GM12878 (cell line): ENCODE data around the gene CCDC39. TPM values are rescaled to one million over a fixed set of nuclear protein-coding genes. Genes with fewer than 3 reads are reported as not detected.

ENCODE experiments used
- ATAC-seq: fragments of 200-7000 bp; cut with Tn5 transposase; 3 replicates; pipeline ENCODE4 v1.9.1; 2020; ENCODE audit warnings: mild to moderate bottlenecking, moderate library complexity
- BruUV-seq: library from RNA; stranded (reverse); fragments of 400-500 nt; replicated peaks from 2 replicates; lab custom pipeline; 2021; lab: Mats Ljungman, UMichigan
- CTCF ChIA-PET: fragments of 300-600 bp; sonication (Branson Sonifier 250); formaldehyde crosslinking; extraction: SDS; loops from one replicate; lab custom pipeline; 2021; ENCODE audit warnings: inconsistent platforms; lab: Yijun Ruan, JAX
- POLR2A ChIA-PET: fragments of 350-600 bp; formaldehyde crosslinking; extraction: SDS; loops from one replicate; lab custom pipeline; 2021; ENCODE audit warnings: inconsistent platforms; lab: Charles Lee
- RAD21 ChIA-PET: fragments of 300-600 bp; sonication (Branson Sonifier 250); formaldehyde crosslinking; loops from one replicate; lab custom pipeline; 2023; ENCODE audit warnings: antibody characterized with exemption; ENCODE audit not compliant: unreplicated experiment; lab: Charles Lee
- SMC1A ChIA-PET: fragments of 300-600 bp; sonication (Branson Sonifier 250); formaldehyde crosslinking; loops from one replicate; lab custom pipeline; 2023; ENCODE audit not compliant: unreplicated experiment, uncharacterized antibody; lab: Charles Lee
- DNase-seq: peaks from one replicate; pipeline ENCODE4 v3.0.0-alpha.2; 2011; ENCODE audit warnings: low read depth, low spot score
- FAIRE-seq: peaks from 3 replicates; lab custom pipeline; 2011; peaks lifted over from hg19 to GRCh38; lab: Jason Lieb, UNC
- H2AFZ ChIP-seq: 2 replicates; pipeline ENCODE4 v1.6.0; 2011; ENCODE audit warnings: low read depth, low read length, control low read depth; ENCODE audit not compliant: control insufficient read depth
- H3K27ac ChIP-seq: 2 replicates; pipeline ENCODE4 v1.5.1; 2011; ENCODE audit warnings: control low read depth; ENCODE audit not compliant: control insufficient read depth, insufficient read depth
- H3K27me3 ChIP-seq, 2 experiments: replicated peaks in 1 of 2; 2 replicates each; pipeline versions ENCODE4 v1.6.0 to v1.6.1; 2011; ENCODE audit warnings: low read length in 1 of 2; ENCODE audit not compliant: control insufficient read depth in 2 of 2, insufficient read depth in 2 of 2
- H3K36me3 ChIP-seq, 2 experiments: 2 replicates each; pipeline ENCODE4 v1.5.1; 2011; ENCODE audit warnings: low read length in 1 of 2; ENCODE audit not compliant: control insufficient read depth in 2 of 2, insufficient read depth in 2 of 2
- H3K4me1 ChIP-seq: 2 replicates; pipeline ENCODE4 v1.6.1; 2011; ENCODE audit warnings: mild to moderate bottlenecking, low read length, moderate library complexity, mixed read lengths; ENCODE audit not compliant: control insufficient read depth, insufficient read depth
- H3K4me2 ChIP-seq: 2 replicates; pipeline ENCODE4 v1.6.0; 2011; ENCODE audit warnings: control low read depth; ENCODE audit not compliant: control insufficient read depth, insufficient read depth
- H3K4me3 ChIP-seq: fragments of 200-600 bp; sonication (generic); 2 replicates; pipeline ENCODE4 v1.5.1; 2016
- H3K79me2 ChIP-seq: 2 replicates; pipeline ENCODE4 v1.6.0; 2011; ENCODE audit warnings: low read length; ENCODE audit not compliant: control insufficient read depth, insufficient read depth
- H3K9ac ChIP-seq: 2 replicates; pipeline ENCODE4 v1.8.0; 2011; ENCODE audit warnings: low read length, control low read depth, mixed read lengths; ENCODE audit not compliant: control insufficient read depth, insufficient read depth
- H3K9me3 ChIP-seq: replicated peaks from 3 replicates; pipeline ENCODE4 v1.5.1; 2011; ENCODE audit warnings: mild to moderate bottlenecking, low read length; ENCODE audit not compliant: control insufficient read depth, insufficient read depth
- H4K20me1 ChIP-seq: 2 replicates; pipeline ENCODE4 v1.6.0; 2011; ENCODE audit not compliant: control insufficient read depth, insufficient read depth
- ASH2L ChIP-seq: fragments of 300-600, 200-600 bp; sonication (generic); IDR thresholded peaks from 2 replicates; pipeline ENCODE4 v1.6.1; 2017; ENCODE audit warnings: low read depth, mild to moderate bottlenecking, borderline replicate concordance
- CBFB ChIP-seq: IDR thresholded peaks from 2 replicates; pipeline ENCODE4 v1.6.1; 2016; ENCODE audit warnings: antibody characterized with exemption, low read depth
- CREB1 ChIP-seq: IDR thresholded peaks from 2 replicates; pipeline ENCODE4 v1.6.1; 2012; ENCODE audit warnings: low read depth, mild to moderate bottlenecking, inconsistent platforms
- E4F1 ChIP-seq: fragments of 450-650 bp; IDR thresholded peaks from 2 replicates; pipeline ENCODE4 v1.6.1; 2018; ENCODE audit warnings: borderline replicate concordance, mild to moderate bottlenecking; ENCODE audit not compliant: partially characterized antibody
- MEF2B ChIP-seq: fragments of 450-650 bp; IDR thresholded peaks from 2 replicates; pipeline ENCODE4 v1.6.1; 2018; ENCODE audit warnings: mild to moderate bottlenecking, moderate library complexity; ENCODE audit not compliant: partially characterized antibody, poor library complexity, severe bottlenecking
- PAX5 ChIP-seq: IDR thresholded peaks from 2 replicates; pipeline ENCODE4 v1.6.1; 2011; ENCODE audit warnings: low read depth, low read length, borderline replicate concordance
- POLR2A ChIP-seq: IDR thresholded peaks from 2 replicates; pipeline ENCODE4 v1.6.1; 2011; ENCODE audit warnings: low read depth, mild to moderate bottlenecking, low read length
- POLR2AphosphoS2 ChIP-seq: IDR thresholded peaks from 2 replicates; pipeline ENCODE4 v1.6.1; 2011; ENCODE audit warnings: low read depth, mild to moderate bottlenecking, low read length, improper control_type of control experiment, moderate library complexity
- SIN3A ChIP-seq: IDR thresholded peaks from 2 replicates; pipeline ENCODE4 v1.6.1; 2012; ENCODE audit warnings: low read depth, low read length, improper control_type of control experiment
- SIX5 ChIP-seq: IDR thresholded peaks from 2 replicates; pipeline ENCODE4 v1.6.1; 2011; ENCODE audit warnings: mild to moderate bottlenecking, low read depth, low read length, moderate library complexity; ENCODE audit not compliant: severe bottlenecking
- SMAD5 ChIP-seq: IDR thresholded peaks from 2 replicates; pipeline ENCODE4 v1.6.1; 2016; ENCODE audit warnings: antibody characterized with exemption, low read depth
- SUPT20H ChIP-seq: IDR thresholded peaks from 2 replicates; pipeline ENCODE4 v1.6.1; 2011; ENCODE audit warnings: low read depth, mild to moderate bottlenecking, low read length, moderate library complexity, borderline replicate concordance; ENCODE audit not compliant: control insufficient read depth
- TBL1XR1 ChIP-seq: IDR thresholded peaks from 2 replicates; pipeline ENCODE4 v1.6.1; 2012; ENCODE audit warnings: low read depth, low read length, improper control_type of control experiment
- ZNF217 ChIP-seq: fragments of 450-650 bp; IDR thresholded peaks from 2 replicates; pipeline ENCODE4 v1.6.1; 2017; ENCODE audit warnings: antibody characterized with exemption, mild to moderate bottlenecking
- WGBS: methylation state at CpG from one replicate; pipeline ENCODE4 v1.1.6; 2016; ENCODE audit warnings: low lambda C conversion rate; ENCODE audit not compliant: insufficient replicate concordance, insufficient coverage; ENCODE audit errors: missing lambda C conversion rate; 5-methylcytosine and 5-hydroxymethylcytosine counted together
- in situ Hi-C: fragments of 300-500 bp; cut with MboI; formaldehyde crosslinking; loops from 9 replicates; pipeline ENCODE4 v1.14.3; 2018; ENCODE audit warnings: mixed read lengths
- intact Hi-C: fragments of 100-400 bp; cut with micrococcal nuclease; formaldehyde crosslinking; loops from one replicate; pipeline ENCODE4 v1.14.2; 2022; ENCODE audit not compliant: unreplicated experiment
- polyA plus RNA-seq, 11 experiments: library from polyadenylated mRNA; depleted of rRNA in 4 of 11; unstranded in 6 of 11; stranded (reverse) in 5 of 11; fragments of >200 nt; fragmentation: Nextera tagmentation in 4 of 11; fragmentation: Illumina TruSeq in 1 of 11; extraction: Ambion mirVana in 4 of 11; extraction: Trizol in 1 of 11; gene quantifications; 1 replicate in 1 of 11; 2 replicates in 10 of 11; pipeline versions ENCODE4 v1.2.1 to v1.2.3, GENCODE V29; 2011 to 2016; ENCODE audit warnings: inconsistent platforms in 2 of 11, missing spikeins in 2 of 11, low read depth in 1 of 11
- total RNA-seq, 4 experiments: library from RNA; depleted of rRNA in 3 of 4; stranded (reverse); fragments of >200 nt in 3 of 4; fragmentation: Illumina TruSeq in 1 of 4; extraction: Trizol in 1 of 4; gene quantifications; 2 replicates each; pipeline versions ENCODE4 v1.2.1 to v1.2.3, GENCODE V29; 2013 to 2021

The CCDC39 gene
- total and polyA plus RNA-seq, 10 of the 15 experiments (the other 5 are each of a cell fraction or from before 2014, with no cell fraction given) = 0.10 to 0.69 (median 0.31) TPM

- Histone ChIP-seq H3K4me3 (peak overlapping the region; percentile 82), H3K79me2 (no peaks in the 10 kb centered on the region), H3K36me3 (no peaks in the 10 kb centered on the region), H3K9ac (no peak overlapping the region), H3K9me3 (no peaks in the 10 kb centered on the region; the same call in 2 of the 3 replicates), H3K27ac (no peak overlapping the region), H3K27me3 (no peaks in the 10 kb centered on the region), H3K4me1 (peaks cover 4% of the 10 kb centered on the region; the same call in 1 of the 2 replicates), H4K20me1 (no peaks in the 10 kb centered on the region), H3K4me2 (peak overlapping the region; percentile 99; the same call in 1 of the 2 replicates), H2AFZ (no peak overlapping the region)
- FAIRE-seq = peak; percentile 27
- no peak for DNase-seq
- BruUV-seq = no TSS peak
- peak; percentile 44 for TF ChIP-seq MEF2B
- TF ChIP-seq SIX5 = no peak
- peak; percentile 31; the same call in 2 of the 3 replicates for ATAC-seq
- 10% methylated on average over 8 of the region's 8 CpGs for WGBS
- ChIA-PET POLR2A (no interaction called here), CTCF (interaction anchor here (0.8 to 2.4 kb wide), 9 partner anchors 16 to 867 kb away, joined by 3 to 11 read pairs (median 4); partner anchors contain the start of gene TTC14), SMC1A (interaction anchor here (0.6 to 1.9 kb wide), 14 partner anchors 11 to 866 kb away, joined by 3 to 5 read pairs (median 4); no protein-coding TSS in a partner anchor), RAD21 (interaction anchor here (0.7 to 1.5 kb wide), 6 partner anchors 35 to 866 kb away, joined by 3 to 7 read pairs (median 4); partner anchors contain the start of gene TTC14)
- in situ Hi-C loops = no loop called here
- intact Hi-C loops = loop anchor here (5.0 kb wide), 2 partner anchors 51 to 76 kb away; partner anchors contain the start of gene TTC14
Measured at GRCh38 chr3:180678231-180678630, 1.1 kb downstream of the CCDC39 start.

GRCh38 chr3:180661444-180661843, 17.8 kb downstream of the CCDC39 start:
- intact Hi-C loops (no loop called here), in situ Hi-C loops (no loop called here)
- no peak for TF ChIP-seq SIN3A
- no peak for TF ChIP-seq POLR2AphosphoS2
- no peak for TF ChIP-seq CREB1
- no peak for TF ChIP-seq CBFB
- TF ChIP-seq TBL1XR1 = no peak
- no peak for TF ChIP-seq POLR2A
- TF ChIP-seq PAX5 = no peak
- TF ChIP-seq SMAD5 = no peak
- TF ChIP-seq ZNF217 = no peak
- TF ChIP-seq E4F1 = no peak
- no peak for TF ChIP-seq SUPT20H
- TF ChIP-seq ASH2L = no peak
- H4K20me1 ChIP-seq = no peaks in the 10 kb centered on the region
- ATAC-seq = no peak
- DNase-seq = no peak
- H3K4me2 ChIP-seq = no peak overlapping the region
- CTCF ChIA-PET = interaction anchor here (1.5 kb wide), 1 partner anchor 11 kb away, joined by 3 read pairs; no protein-coding TSS in a partner anchor
- no peak overlapping the region for H3K27ac ChIP-seq
- no peak for FAIRE-seq
- no TSS peak for BruUV-seq
- no peak overlapping the region for H2AFZ ChIP-seq
- RAD21 ChIA-PET = no interaction called here
- SMC1A ChIA-PET = interaction anchor here (0.7 to 1.2 kb wide), 2 partner anchors 25 to 977 kb away, joined by 3 read pairs; no protein-coding TSS in a partner anchor
- H3K4me1 ChIP-seq = no peaks in the 10 kb centered on the region
- H3K9ac ChIP-seq = no peak overlapping the region
- no peaks in the 10 kb centered on the region for H3K27me3 ChIP-seq
- no peaks in the 10 kb centered on the region for H3K79me2 ChIP-seq
- POLR2A ChIA-PET = no interaction called here
- WGBS = 0% methylated on average over 2 of the region's 2 CpGs
- no peaks in the 10 kb centered on the region for H3K9me3 ChIP-seq
- H3K4me3 ChIP-seq = no peak overlapping the region
- H3K36me3 ChIP-seq = no peaks in the 10 kb centered on the region
